Renal cortex interstitium (tissue), 11 donors: ENCODE results near the gene PTH1R. TPM values are rescaled to one million over a fixed set of nuclear protein-coding genes. Genes with fewer than 3 reads are reported as not detected.
"Not testable (repeated sequence)": the region's sequence is repeated elsewhere in the genome, so short reads cannot be mapped to it uniquely, and the experiment has no call there.

Source experiments
- DNase-seq, 11 donors: peaks; one replicate each; pipeline ENCODE4 v3.0.0-alpha.2; 2013; ENCODE audit warnings: low read depth in 9 of 11, low spot score in 4 of 11; ENCODE audit errors: extremely low read depth in 1 of 11
- polyA plus RNA-seq, 3 donors: library from polyadenylated mRNA; unstranded; fragments of 120-200 nt; gene quantifications; one replicate each; pipeline ENCODE4 v1.2.1, GENCODE V29; 2013; ENCODE audit not compliant: insufficient read length in 3 of 3

The PTH1R gene
- polyA plus RNA-seq, 3 donors, result 172 to 279 (median 227) TPM

GRCh38 chr3:46902188-46902631 lies 24.7 kb downstream of the PTH1R start:
- no peak for DNase-seq

GRCh38 chr3:46903341-46904302 lies 26.1 kb downstream of the PTH1R start:
- no peak for DNase-seq

- DNase-seq, result no peak
Observed at GRCh38 chr3:46904303-46905212, 27.0 kb downstream of the PTH1R start.

DNA sequence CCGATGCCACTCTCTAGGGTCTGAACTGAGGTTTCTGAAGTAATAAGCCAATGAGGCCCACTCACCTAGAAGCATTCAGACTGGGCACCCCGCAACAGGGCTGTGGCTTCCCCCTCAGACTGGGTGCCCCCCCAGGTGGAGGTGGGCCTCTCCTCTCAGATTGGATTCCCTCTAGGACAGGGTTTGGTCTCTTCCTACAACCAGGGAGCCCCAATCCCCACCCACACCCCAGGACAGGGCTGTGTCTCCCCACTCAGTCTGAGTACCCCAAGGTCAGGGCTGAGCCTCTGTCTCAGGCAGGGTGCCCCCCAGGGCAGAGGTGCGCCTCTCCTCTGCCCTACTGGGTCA lies 27.7 kb downstream of the PTH1R start:
- DNase-seq, result no peak

DNA sequence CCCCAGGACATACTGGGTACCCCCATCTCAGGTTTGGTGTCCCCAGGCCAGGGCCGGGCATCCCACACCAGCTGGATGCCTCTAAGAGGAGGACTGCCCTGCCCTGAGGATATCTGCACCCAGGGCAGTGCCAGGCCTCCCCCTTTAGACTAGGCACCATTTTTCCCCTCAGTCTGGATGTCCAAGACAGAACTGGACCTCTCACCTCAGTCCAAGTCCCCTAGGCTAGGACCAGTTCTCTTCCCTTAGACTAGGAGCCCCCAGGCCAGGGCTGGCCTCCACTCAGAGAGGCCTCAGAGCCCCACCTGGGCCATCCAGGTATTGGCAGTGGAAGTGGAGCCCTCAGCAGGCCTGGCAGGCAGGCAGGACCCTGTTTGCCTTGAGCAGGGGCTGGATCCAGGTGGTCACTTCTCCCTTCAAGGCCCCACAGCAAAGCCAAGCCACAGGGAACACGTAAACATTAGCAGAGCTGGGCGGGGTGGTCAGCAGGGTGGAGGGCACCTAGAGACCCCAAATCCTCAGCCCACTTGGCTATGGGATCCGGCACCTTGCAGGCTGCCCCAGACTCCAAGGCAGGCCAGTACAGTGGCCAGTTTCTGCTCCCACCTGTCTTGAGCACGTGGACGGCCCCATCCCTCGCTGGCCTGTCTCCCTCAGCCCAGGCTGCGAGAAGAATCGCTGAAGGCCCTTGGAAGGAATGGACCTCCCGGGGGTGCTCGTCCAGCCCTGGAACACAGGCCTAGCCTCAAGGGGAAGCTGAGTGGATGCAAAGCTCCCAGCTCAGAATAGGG lies 28.3 kb downstream of the PTH1R start:
- DNase-seq, result no peak

DNA sequence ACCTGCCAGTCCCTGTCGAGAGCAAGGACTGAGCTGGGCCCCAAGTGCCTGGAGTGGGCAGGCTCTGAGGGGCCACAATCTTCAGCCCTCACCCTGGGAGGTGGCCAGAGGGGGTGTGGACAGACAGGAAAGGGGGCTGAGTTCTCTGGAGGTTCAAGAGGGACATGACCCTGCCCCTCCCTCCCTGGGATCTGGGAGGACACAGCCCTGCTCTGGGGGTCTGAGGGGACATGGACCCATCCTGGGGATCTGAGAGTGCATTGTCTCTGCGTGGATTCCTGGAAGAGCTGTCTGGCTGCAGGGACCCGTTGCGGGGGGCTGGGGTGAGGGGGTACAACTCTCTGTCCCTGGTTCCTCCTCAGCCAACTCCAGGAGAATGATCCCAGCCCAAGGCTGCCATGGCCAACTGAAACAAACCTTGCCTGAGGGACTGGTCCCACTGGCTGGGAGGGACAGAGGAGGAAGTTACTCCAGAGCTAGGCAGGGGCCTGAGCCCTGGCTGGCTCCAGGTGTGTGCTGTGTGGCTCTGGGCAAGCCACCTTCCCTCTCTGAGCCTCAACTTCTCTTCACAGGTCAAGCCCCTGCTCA lies 29.0 kb downstream of the PTH1R start:
- DNase-seq, result no peak

DNA sequence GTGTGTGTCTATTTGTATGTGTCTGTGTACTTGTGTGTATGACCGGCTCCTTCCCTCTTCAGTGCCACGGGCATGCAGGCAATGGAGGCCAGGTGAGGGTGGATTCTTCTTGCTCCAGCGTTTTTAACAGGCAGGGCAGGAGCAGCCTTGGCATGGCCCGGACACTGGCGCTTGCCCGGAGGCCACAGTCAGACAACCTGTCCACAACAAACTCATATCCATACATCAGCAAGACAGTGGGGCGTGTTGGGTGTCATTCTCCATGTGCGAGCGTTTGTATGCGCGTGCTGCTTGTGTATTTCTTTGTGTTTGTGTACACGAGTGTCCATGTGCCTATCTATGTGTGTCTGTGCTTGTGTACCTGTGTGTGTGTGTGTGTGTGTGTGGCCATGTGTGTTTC lies 29.8 kb downstream of the PTH1R start:
- no peak for DNase-seq

GRCh38 chr3:46907960-46908293 lies 30.4 kb downstream of the PTH1R start:
- no peak for DNase-seq

DNA sequence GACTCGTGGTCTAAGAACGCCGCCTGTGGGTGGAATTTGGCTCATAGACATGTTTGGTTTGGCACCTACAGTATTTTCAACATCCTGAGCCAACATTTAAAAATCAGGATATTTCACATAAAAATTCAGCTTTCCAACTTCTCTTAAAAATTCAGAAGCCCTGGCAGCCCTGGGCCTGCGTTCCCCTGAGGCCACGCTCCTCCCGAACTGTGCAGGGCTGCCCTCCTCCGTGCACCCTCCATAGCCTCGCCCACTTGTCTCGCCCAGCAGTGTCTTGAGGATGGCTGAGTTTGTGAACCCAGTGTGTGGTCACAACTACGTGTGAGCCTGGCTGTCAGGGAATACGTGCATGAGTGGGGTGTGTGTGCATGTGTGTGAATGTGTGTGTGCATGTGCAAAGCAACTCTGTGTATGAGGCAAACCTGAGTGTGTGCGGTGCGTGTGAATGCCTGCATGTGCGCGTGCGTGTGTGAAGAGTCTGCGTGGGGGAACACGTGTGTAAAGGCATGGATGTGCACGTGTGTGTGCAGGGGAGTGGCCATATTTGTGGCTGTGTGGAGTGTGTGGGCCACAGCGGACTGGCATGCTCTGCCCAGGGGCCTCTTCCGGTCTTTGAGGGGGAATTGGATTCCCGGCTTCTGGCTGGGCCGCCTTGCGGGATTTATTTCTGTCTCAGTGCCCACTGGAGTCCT lies 30.9 kb downstream of the PTH1R start:
- DNase-seq, result no peak

DNA sequence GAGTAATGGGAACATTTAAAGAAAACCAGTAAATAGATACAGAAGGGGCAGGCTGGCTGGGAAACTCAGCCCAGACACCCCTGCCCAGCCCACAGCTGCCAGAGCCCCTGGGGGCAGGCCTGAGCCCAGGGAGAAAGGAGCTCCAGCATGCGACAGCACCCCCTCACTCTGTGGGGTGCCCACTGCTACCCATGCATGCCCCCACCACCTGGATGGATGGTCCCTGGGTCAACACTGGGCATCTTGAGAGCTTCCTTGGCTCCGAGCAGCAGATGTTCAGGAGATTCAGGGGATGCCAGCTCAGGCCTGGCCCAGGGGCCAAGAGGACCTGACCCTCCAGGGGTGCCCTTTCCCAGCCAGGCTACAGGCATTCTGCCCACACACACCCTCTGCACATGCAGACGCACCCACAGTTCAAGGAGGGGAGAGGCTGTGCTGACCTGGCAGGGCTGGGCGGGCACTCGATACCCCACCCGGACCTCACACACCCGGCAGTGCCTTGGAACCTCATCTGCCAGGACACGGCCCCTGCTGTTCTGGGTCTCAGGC lies 31.5 kb downstream of the PTH1R start:
- no peak for DNase-seq

DNA sequence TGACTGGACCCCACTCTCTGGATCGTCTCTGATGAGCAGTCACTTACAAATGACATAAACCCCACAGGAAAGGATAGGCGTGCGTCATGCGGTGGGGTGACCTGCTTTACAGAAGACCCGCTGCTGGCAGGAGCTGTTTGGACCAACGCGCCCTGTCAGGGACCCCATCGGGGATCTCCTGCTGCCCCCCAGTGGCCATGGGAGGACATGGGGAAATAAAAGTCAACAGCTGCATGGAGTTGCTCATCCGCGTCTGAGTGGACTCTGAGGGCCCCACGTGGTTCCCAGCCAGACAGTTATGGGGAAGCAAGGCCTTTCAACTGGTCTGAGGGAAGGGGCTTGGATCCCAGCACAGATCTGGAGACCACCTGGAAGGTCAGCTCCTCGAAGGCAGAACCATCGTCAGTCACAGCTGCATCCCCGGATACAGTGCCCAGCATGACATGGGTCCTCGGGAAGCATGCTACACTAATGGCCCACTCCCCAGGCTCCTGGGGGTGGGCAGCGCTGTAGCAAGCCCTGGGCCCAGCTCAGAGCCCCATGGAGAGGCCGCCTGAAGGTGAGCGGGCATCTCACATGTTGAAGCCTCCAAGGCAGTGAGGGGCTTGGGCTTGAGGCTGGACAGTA lies 32.1 kb downstream of the PTH1R start:
- peak; percentile 64 to 88 (median 84) for DNase-seq

- DNase-seq, result no peak
Observed at GRCh38 chr3:46910166-46910760, 32.7 kb downstream of the PTH1R start.

GRCh38 chr3:46910914-46911313 lies 33.4 kb downstream of the PTH1R start:
- not testable (repeated sequence) for DNase-seq

- no peak for DNase-seq
Observed at GRCh38 chr3:46912986-46913385, 35.5 kb downstream of the PTH1R start.

DNA sequence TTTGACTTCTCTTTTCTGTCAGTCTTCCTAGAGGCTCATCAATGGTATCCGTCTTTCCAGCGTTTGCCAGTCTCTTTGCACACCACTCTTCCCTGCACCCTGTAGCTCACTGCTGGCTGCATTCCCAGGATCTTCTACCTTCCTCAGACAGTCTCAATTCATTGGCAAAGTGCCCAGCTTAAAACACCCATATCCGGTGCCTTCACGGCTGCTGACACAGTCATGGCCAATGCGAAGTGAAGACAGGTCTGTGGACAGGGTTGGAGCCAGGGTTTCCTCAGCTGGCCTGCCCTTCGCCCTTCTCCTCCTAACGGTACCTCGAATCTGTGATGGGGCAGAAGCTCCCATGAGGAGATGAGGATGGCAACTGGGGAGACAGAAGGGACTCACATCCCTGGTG lies 36.1 kb downstream of the PTH1R start:
- no peak for DNase-seq

DNA sequence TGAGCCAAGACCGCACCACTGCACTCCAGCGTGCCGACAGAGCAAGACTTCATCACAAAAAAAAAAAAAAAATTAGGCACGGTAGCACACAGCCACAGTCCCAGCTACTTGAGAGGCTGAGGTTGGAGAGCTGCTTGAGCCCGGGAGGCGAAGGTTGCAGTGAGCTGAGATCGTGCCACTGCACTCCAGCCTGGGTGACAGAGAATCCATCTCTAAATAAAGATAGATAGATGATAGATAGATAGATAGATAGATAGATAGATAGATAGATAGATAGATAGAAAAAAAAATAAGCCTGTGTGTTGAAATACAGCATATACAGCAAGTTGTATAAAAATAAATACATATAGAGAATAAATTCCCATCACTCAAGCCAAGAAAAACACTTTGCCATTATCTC lies 37.3 kb downstream of the PTH1R start:
- DNase-seq, result no peak

- DNase-seq, result no peak
Observed at GRCh38 chr3:46915297-46915822, 37.8 kb downstream of the PTH1R start.
